BLaER1 treated with 17β-estradiol and CSF1 and Interleukin-3, amounts not matched to agents 10 nM and 100 nM (cell line): ENCODE data around the gene KLHL21.

Experiments used
- H3K27ac ChIP-seq, 11 experiments: shearing (Covaris generic); formaldehyde crosslinking; 2 replicates each; pipeline ENCODE4 v1.8.1; 2022
- H3K27me3 ChIP-seq, 11 experiments: shearing (Covaris generic); formaldehyde crosslinking; 2 replicates each; pipeline ENCODE4 v1.8.1; 2022
- H3K36me3 ChIP-seq, 11 experiments: shearing (Covaris generic); formaldehyde crosslinking; 2 replicates each; pipeline ENCODE4 v1.8.1; 2022
- H3K4me1 ChIP-seq, 10 experiments: shearing (Covaris generic); formaldehyde crosslinking; 2 replicates each; pipeline ENCODE4 v1.8.1; 2022
- H3K4me2 ChIP-seq, 11 experiments: shearing (Covaris generic); formaldehyde crosslinking; 2 replicates each; pipeline ENCODE4 v1.8.1; 2022
- H3K4me3 ChIP-seq, 10 experiments: shearing (Covaris generic); formaldehyde crosslinking; 2 replicates each; pipeline ENCODE4 v1.8.1; 2022
- H3K9ac ChIP-seq, 11 experiments: shearing (Covaris generic); formaldehyde crosslinking; 2 replicates each; pipeline ENCODE4 v1.8.1; 2022
- H3K9me3 ChIP-seq, 11 experiments: shearing (Covaris generic); formaldehyde crosslinking; replicated peaks in 1 of 11; 2 replicates each; pipeline ENCODE4 v1.8.1; 2022
- H4K20me1 ChIP-seq, 11 experiments: shearing (Covaris generic); formaldehyde crosslinking; 2 replicates each; pipeline ENCODE4 v1.8.1; 2022
- Cebpa-rat ChIP-seq, 11 experiments: shearing (Covaris generic); IDR thresholded peaks; 2 replicates each; pipeline ENCODE4 v1.8.1; 2022

KLHL21 gene

DNA sequence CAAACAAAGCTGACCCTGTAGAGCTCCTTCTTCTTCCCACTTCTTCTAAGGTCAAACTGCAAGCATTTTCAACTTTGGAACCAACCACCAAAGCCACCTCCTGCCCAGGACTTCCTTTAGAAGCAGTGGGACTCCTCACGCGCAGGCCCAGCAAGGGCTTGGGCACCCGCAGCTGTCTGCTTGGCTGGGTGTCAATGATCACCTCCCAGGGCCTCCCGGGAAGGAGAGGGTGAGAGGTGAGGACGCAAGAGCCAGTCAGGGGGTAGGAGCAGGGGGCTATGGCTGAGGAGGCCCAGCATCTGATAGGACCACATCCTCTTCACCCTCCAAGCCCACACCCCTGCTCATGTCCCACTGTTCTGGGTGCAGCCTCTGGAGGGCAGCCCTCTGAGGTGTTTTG, 10.2 kb downstream of the KLHL21 start:
- H3K4me2 ChIP-seq, result peak overlapping the region; percentile 58 to 89 (median 85)

DNA sequence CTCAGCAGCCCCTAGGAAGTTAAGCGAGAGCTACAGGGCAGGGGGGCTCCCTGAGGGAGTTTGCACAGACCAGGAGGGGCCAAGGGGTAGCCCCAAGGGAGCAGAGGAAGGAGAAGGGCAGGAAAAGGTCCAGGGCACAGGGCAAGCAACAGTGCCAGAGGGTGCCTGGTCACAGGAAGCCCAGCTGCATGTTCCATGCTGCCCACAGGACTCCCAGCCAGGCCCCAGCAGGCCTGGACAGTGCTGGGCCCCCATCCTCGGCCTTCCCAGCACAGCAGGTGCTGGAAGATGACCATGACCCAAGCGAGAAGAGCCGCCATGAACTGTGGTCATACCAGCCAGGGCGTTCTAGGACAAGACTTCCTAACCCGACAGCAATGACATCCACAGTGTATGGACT, 11.0 kb downstream of the KLHL21 start:
- H3K9ac ChIP-seq, result peak overlapping the region in 6 of 11 experiments; percentile 4 to 52 (median 41); a peak in 11 of 22 replicates
- H3K4me3 ChIP-seq, result peak overlapping the region in 1 of 10 experiments; percentile 25; a peak in 2 of 20 replicates
- H3K36me3 ChIP-seq, result peaks cover 71 to 90% (median 78%) of the 10 kb centered on the region in 11 experiments
- H3K4me2 ChIP-seq, result peak overlapping the region; percentile 58 to 89 (median 85)
- TF ChIP-seq Cebpa-rat (IDR thresholded peaks at IDR 0.05), result no peak
- no peaks in the 10 kb centered on the region for H3K9me3 ChIP-seq
- H3K27me3 ChIP-seq, result no peaks in the 10 kb centered on the region
- peaks cover 98 to 100% (median 100%) of the 10 kb centered on the region in 11 experiments for H4K20me1 ChIP-seq
- peak overlapping the region in 5 of 11 experiments; percentile 3 to 53 (median 26); a peak in 8 of 22 replicates for H3K27ac ChIP-seq
- peaks cover 64 to 86% (median 68%) of the 10 kb centered on the region in 10 experiments for H3K4me1 ChIP-seq

More for the DNA sequence above, 10.2 kb downstream of the KLHL21 start:
- no peak overlapping the region for H3K4me3 ChIP-seq
- peaks cover 98 to 100% (median 100%) of the 10 kb centered on the region in 11 experiments for H4K20me1 ChIP-seq
- peak overlapping the region in 2 of 11 experiments; percentile 16 to 48; a peak in 2 of 22 replicates for H3K9ac ChIP-seq
- H3K27ac ChIP-seq, result peak overlapping the region in 2 of 11 experiments; percentile 3 to 21; a peak in 1 of 22 replicates
- peaks cover 58 to 86% (median 64%) of the 10 kb centered on the region in 10 experiments for H3K4me1 ChIP-seq
- H3K27me3 ChIP-seq, result no peaks in the 10 kb centered on the region
- peaks cover 71 to 95% (median 82%) of the 10 kb centered on the region in 11 experiments for H3K36me3 ChIP-seq
- TF ChIP-seq Cebpa-rat (IDR thresholded peaks at IDR 0.05), result no peak
- no peaks in the 10 kb centered on the region for H3K9me3 ChIP-seq

DNA sequence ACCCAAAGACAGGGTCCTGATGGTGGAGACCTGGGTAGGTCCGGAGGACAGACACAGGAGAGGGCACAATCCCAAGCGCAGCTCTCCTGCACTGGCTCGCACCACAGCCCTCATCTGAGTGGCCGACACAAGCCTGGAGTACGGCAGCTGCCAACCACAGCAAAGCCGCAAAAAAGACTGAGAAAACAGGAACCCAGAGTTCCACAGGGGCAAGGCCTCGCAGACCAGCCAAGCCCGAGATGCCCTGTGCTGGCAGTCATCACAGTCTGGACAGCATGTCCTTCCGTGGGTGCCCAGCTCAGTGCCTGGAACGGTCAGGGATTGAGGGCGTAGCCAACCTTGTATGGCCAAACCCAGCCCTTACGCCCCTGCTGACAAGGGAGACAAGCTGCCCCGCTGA, 11.4 kb downstream of the KLHL21 start:
- peak overlapping the region in 5 of 11 experiments; percentile 25 to 52 (median 44); a peak in 10 of 22 replicates for H3K9ac ChIP-seq

DNA sequence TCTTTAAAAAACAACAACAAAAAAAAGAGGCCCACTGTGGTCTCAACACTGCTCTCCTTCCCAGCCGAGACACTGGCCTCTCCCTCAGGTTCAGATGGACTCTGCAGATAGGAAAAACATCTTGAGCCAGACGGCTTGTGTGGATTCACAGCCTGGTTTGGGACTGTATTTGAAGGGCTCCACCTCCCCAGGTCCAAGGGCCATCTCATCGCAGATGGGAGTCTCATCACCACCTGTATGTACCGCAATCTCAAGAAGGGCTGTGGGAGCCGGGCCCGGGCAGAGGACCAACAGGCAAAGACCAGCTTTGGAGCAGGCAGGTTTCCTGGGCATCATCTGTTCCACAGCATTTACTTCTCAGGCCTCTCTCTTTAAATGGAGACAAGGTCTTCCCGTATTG, 12.6 kb downstream of the KLHL21 start:
- peaks cover 58 to 84% (median 71%) of the 10 kb centered on the region in 11 experiments for H3K36me3 ChIP-seq
- H3K27me3 ChIP-seq, result no peaks in the 10 kb centered on the region
- H4K20me1 ChIP-seq, result peaks cover 97 to 100% (median 100%) of the 10 kb centered on the region in 11 experiments
- no peak overlapping the region for H3K4me3 ChIP-seq
- peak overlapping the region in 3 of 11 experiments; percentile 13 to 56 (median 45); a peak in 2 of 22 replicates for H3K9ac ChIP-seq
- H3K27ac ChIP-seq, result 0 out of 22 replicates have a peak overlapping the region, but pooled peaks of 1 of the 11 experiments have one; percentile 27
- peaks cover 71 to 94% (median 82%) of the 10 kb centered on the region in 10 experiments for H3K4me1 ChIP-seq
- H3K9me3 ChIP-seq, result no peaks in the 10 kb centered on the region
- peak overlapping the region; percentile 67 to 89 (median 85); a peak in 21 of 22 replicates for H3K4me2 ChIP-seq
- TF ChIP-seq Cebpa-rat (IDR thresholded peaks at IDR 0.05), result no peak

More for the DNA sequence above, 11.4 kb downstream of the KLHL21 start:
- Histone ChIP-seq H3K9me3 (no peaks in the 10 kb centered on the region), H3K27ac (peak overlapping the region in 5 of 11 experiments; percentile 3 to 53 (median 26); a peak in 8 of 22 replicates), H3K4me3 (no peak overlapping the region; a peak in 2 of 20 replicates), H3K4me2 (peak overlapping the region; percentile 58 to 89 (median 85)), H4K20me1 (peaks cover 98 to 100% (median 100%) of the 10 kb centered on the region in 11 experiments), H3K27me3 (no peaks in the 10 kb centered on the region), H3K4me1 (peaks cover 64 to 91% (median 71%) of the 10 kb centered on the region in 10 experiments), H3K36me3 (peaks cover 69 to 86% (median 74%) of the 10 kb centered on the region in 11 experiments)
- TF ChIP-seq Cebpa-rat (IDR thresholded peaks at IDR 0.05), result no peak

DNA sequence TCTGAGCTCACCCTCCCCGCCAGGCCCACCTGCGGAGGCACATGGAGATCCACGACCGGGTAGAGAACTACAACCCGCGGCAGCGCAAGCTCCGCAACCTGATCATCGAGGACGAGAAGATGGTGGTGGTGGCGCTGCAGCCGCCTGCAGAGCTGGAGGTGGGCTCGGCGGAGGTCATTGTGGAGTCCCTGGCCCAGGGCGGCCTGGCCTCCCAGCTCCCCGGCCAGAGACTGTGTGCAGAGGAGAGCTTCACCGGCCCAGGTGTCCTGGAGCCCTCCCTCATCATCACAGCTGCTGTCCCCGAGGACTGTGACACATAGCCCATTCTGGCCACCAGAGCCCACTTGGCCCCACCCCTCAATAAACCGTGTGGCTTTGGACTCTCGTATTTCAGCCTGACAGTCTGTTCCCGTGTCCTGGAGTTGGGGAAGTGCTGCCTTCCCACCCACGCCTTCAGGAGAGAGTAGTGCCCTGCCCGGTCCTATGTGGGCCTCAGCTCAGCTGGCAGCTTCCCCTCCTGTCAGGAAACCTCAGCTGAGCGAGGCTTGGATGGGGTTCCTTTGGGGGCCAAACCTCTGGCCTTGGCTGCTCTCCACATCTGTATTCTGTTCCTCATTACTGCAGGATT, 13.7 kb downstream of the KLHL21 start:
- Histone ChIP-seq H3K27me3 (no peaks in the 10 kb centered on the region), H3K4me3 (no peak overlapping the region), H3K4me1 (peaks cover 77 to 98% (median 88%) of the 10 kb centered on the region in 10 experiments), H3K27ac (peak overlapping the region in 2 of 11 experiments; percentile 21 to 27; a peak in 1 of 22 replicates), H3K9me3 (no peaks in the 10 kb centered on the region), H3K9ac (peak overlapping the region in 7 of 11 experiments; percentile 1 to 56 (median 44); a peak in 9 of 22 replicates), H3K4me2 (peak overlapping the region; percentile 67 to 89 (median 85)), H3K36me3 (peaks cover 48 to 84% (median 62%) of the 10 kb centered on the region in 11 experiments), H4K20me1 (peaks cover 98 to 100% (median 100%) of the 10 kb centered on the region in 11 experiments)
- no peak for TF ChIP-seq Cebpa-rat (IDR thresholded peaks at IDR 0.05)

DNA sequence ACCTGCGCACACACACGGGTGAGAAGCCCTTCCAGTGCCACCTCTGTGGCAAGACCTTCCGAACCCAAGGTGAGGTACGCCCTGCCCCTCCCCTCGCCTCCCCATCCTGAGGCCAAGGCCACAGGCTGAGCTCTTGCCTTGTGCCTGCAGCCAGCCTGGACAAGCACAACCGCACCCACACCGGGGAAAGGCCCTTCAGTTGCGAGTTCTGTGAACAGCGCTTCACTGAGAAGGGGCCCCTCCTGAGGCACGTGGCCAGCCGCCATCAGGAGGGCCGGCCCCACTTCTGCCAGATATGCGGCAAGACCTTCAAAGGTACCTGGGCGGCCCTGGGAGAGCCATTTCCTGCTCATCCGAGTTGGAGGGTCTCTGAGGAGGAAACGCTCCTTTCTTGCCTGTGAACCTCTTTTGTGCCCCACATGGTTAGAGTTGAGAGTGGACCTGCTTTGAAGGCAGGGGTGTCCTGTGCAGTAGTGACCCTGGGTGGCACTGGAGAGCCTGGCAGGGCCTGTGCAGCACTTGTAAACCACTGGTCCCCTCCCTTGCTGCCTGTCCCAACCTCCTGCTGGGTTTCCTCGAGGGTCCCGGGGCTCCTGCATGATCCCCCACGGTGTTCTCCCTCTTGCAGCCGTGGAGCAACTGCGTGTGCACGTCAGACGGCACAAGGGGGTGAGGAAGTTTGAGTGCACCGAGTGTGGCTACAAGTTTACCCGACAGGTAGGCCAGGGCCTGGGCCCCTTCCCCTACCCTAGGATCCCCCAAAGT, 14.4 kb downstream of the KLHL21 start:
- Histone ChIP-seq H3K27ac (0 out of 22 replicates have a peak overlapping the region, but pooled peaks of 1 of the 11 experiments have one; percentile 5), H3K36me3 (peaks cover 41 to 80% (median 55%) of the 10 kb centered on the region in 11 experiments), H3K9ac (peak overlapping the region in 3 of 11 experiments; percentile 45 to 56 (median 53); a peak in 4 of 22 replicates), H3K9me3 (no peaks in the 10 kb centered on the region), H3K27me3 (no peaks in the 10 kb centered on the region), H3K4me3 (no peak overlapping the region), H4K20me1 (peaks cover 91 to 100% (median 98%) of the 10 kb centered on the region in 11 experiments), H3K4me2 (peak overlapping the region; percentile 67 to 89 (median 85)), H3K4me1 (peaks cover 80 to 100% (median 88%) of the 10 kb centered on the region in 10 experiments)
- no peak for TF ChIP-seq Cebpa-rat (IDR thresholded peaks at IDR 0.05)

DNA sequence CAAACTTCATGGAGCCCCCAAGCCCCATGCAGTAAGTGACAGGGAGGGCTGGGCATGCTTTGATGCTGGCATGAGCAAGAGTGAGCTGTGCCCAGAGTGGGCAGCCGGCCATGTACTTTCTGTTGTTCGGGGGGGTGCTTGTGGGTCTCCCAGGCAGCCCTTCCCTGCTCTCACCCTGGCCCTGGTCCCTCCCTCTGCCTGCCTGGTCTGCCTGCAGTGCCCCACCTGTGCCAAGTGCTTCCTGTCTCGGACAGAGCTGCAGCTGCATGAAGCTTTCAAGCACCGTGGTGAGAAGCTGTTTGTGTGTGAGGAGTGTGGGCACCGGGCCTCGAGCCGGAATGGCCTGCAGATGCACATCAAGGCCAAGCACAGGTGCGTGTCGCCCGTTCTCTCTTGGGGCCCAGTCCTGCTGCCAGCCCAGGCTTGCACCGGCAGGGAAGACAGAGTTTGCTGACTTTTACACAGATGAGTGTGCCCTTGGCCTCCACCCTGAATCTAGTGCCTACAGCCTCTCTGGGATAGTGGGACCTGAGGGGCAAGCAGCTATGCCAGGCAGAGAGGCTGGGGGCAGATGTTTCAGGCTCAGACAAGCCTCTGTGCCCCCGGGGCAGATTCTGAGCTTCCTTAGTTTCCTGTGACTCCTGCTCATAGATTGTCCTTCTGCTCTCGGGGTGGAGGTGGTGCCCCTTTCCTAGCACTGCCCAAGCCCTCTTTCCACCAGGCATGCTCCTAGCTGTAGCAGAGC, 15.2 kb downstream of the KLHL21 start:
- Histone ChIP-seq H3K4me2 (peak overlapping the region; percentile 67 to 89 (median 85); a peak in 21 of 22 replicates), H3K4me1 (peaks cover 79 to 100% (median 89%) of the 10 kb centered on the region in 10 experiments), H3K27ac (peak overlapping the region in 1 of 11 experiments; percentile 5; a peak in 2 of 22 replicates), H3K27me3 (no peaks in the 10 kb centered on the region), H4K20me1 (peaks cover 82 to 100% (median 96%) of the 10 kb centered on the region in 11 experiments), H3K4me3 (no peak overlapping the region), H3K9me3 (no peaks in the 10 kb centered on the region), H3K36me3 (peaks cover 34 to 78% (median 50%) of the 10 kb centered on the region in 11 experiments), H3K9ac (peak overlapping the region in 7 of 11 experiments; percentile 4 to 56 (median 34); a peak in 11 of 22 replicates)
- TF ChIP-seq Cebpa-rat (IDR thresholded peaks at IDR 0.05), result no peak

DNA sequence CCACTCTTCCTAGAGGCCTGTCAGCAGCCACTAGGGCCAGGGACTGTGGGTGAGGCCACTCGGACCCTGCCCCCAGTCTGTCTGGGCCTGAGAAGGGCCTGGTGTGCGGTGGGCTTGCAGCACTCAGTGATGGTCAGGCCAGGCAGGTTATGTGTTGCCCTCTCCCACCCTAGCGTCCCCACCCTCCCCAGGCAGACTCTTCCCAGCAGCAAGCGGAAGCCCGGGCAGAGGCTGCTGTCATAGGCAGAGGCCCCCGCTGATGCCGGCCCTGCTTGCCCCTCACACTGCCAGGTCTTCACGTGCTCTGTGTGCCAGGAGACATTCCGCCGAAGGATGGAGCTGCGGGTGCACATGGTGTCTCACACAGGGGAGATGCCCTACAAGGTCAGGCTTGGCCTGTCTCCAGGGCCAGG, 16.3 kb downstream of the KLHL21 start:
- H3K36me3 ChIP-seq, result peaks cover 34 to 76% (median 47%) of the 10 kb centered on the region in 11 experiments

More for the DNA sequence above, 16.3 kb downstream of the KLHL21 start:
- Histone ChIP-seq H4K20me1 (peaks cover 77 to 100% (median 96%) of the 10 kb centered on the region in 11 experiments), H3K4me2 (peak overlapping the region in 10 of 11 experiments; percentile 9 to 86 (median 82); a peak in 15 of 22 replicates), H3K27ac (no peak overlapping the region), H3K9me3 (no peaks in the 10 kb centered on the region), H3K27me3 (no peaks in the 10 kb centered on the region), H3K4me1 (peaks cover 79 to 100% (median 89%) of the 10 kb centered on the region in 10 experiments), H3K4me3 (no peak overlapping the region), H3K9ac (peak overlapping the region in 2 of 11 experiments; percentile 53 to 56; a peak in 5 of 22 replicates)
- no peak for TF ChIP-seq Cebpa-rat (IDR thresholded peaks at IDR 0.05)
